Activated CD4-positive, CD25-positive, alpha-beta regulatory T cell treated with anti-CD3 and anti-CD28 coated beads, Interleukin-2, amount 50 U/mL, for 16 hours (primary cell): Measurements from ENCODE around the gene NES.
"Not testable (repeated sequence)": the region's sequence is repeated elsewhere in the genome, so short reads cannot be mapped to it uniquely, and the experiment has no call there.

Experiments used
- DNase-seq: peaks from one replicate; pipeline ENCODE4 v3.0.0-alpha.2; 2020; ENCODE audit warnings: low read depth, low spot score

NES gene

GRCh38 chr1:156646738-156647211 is 30.4 kb downstream of the NES start:
- DNase-seq: no peak

GRCh38 chr1:156645666-156646065 is 31.5 kb downstream of the NES start:
- no peak for DNase-seq

GRCh38 chr1:156645056-156645455 is 32.2 kb downstream of the NES start:
- no peak for DNase-seq

GRCh38 chr1:156644640-156645039 is 32.6 kb downstream of the NES start:
- no peak for DNase-seq

- DNase-seq: no peak
Measured at GRCh38 chr1:156644146-156644545, 33.1 kb downstream of the NES start.

GRCh38 chr1:156643778-156644092 is 33.5 kb downstream of the NES start:
- DNase-seq: no peak

- DNase-seq: no peak
Measured at GRCh38 chr1:156643049-156643777, 34.0 kb downstream of the NES start.

GRCh38 chr1:156642265-156643048 is 34.8 kb downstream of the NES start:
- no peak for DNase-seq

GRCh38 chr1:156641761-156642264 is 35.4 kb downstream of the NES start, which contains the start of gene BCAN:
Gene BCAN, plus strand, starts transcription at chr1:156642117. Its CDS starts 3,938 bp downstream, at chr1:156646055.
- DNase-seq: no peak

- DNase-seq: no peak
Measured at GRCh38 chr1:156640842-156641706, 36.1 kb downstream of the NES start.

GRCh38 chr1:156639601-156640101 is 37.6 kb downstream of the NES start:
- DNase-seq: no peak

- no peak for DNase-seq
Measured at GRCh38 chr1:156638189-156638985, 38.8 kb downstream of the NES start.

GRCh38 chr1:156632355-156632754 is 44.9 kb downstream of the NES start:
- DNase-seq: no peak

GRCh38 chr1:156631152-156631551 is 46.1 kb downstream of the NES start:
- not testable (repeated sequence) for DNase-seq

GRCh38 chr1:156629823-156630449 is 47.3 kb downstream of the NES start:
- DNase-seq: no peak

- DNase-seq: no peak
Measured at GRCh38 chr1:156627313-156627880, 49.8 kb downstream of the NES start.

GRCh38 chr1:156626079-156626438 is 51.1 kb downstream of the NES start:
- no peak for DNase-seq

GRCh38 chr1:156625436-156626078 is 51.6 kb downstream of the NES start:
- peak; percentile 23 for DNase-seq

GRCh38 chr1:156624814-156625435 is 52.3 kb downstream of the NES start:
- no peak for DNase-seq
